HG02840 (cell line): Measurements from ENCODE around the gene TXNDC15.
"Not testable (repeated sequence)": the region's sequence is repeated elsewhere in the genome, so short reads cannot be mapped to it uniquely, and the experiment has no call there.

Experiments used
- ATAC-seq: cut with Tn5 transposase; IDR thresholded peaks from one replicate; pipeline ENCODE4 v1.9.1; 2021; ENCODE audit warnings: mild to moderate bottlenecking, moderate library complexity, moderate number of reproducible peaks; ENCODE audit not compliant: unreplicated experiment, low FRiP score

TXNDC15 gene

GRCh38 chr5:134873987-134874830, at the start of gene TXNDC15:
TXNDC15 (plus strand) TSS chr5:134874371; CDS start chr5:134874428, 57 bp downstream.
- peak; percentile 72 for ATAC-seq

- no peak for ATAC-seq
Observed at GRCh38 chr5:134824681-134825080, 49.5 kb upstream of the TXNDC15 start.

GRCh38 chr5:134825212-134825611, 49.0 kb upstream of the TXNDC15 start:
- no peak for ATAC-seq

GRCh38 chr5:134833340-134834032, 40.7 kb upstream of the TXNDC15 start:
- ATAC-seq: no peak

- no peak for ATAC-seq
Observed at GRCh38 chr5:134835623-134836022, 38.5 kb upstream of the TXNDC15 start.

GRCh38 chr5:134837530-134838181, 36.5 kb upstream of the TXNDC15 start:
- no peak for ATAC-seq

GRCh38 chr5:134838361-134838760, 35.8 kb upstream of the TXNDC15 start:
- not testable (repeated sequence) for ATAC-seq

GRCh38 chr5:134840811-134841210, 33.4 kb upstream of the TXNDC15 start:
- ATAC-seq: no peak

- no peak for ATAC-seq
Observed at GRCh38 chr5:134844252-134844651, 29.9 kb upstream of the TXNDC15 start.

- ATAC-seq: no peak
Observed at GRCh38 chr5:134845335-134845851, 28.8 kb upstream of the TXNDC15 start.

GRCh38 chr5:134845852-134846640, 28.1 kb upstream of the TXNDC15 start, which contains the start of gene C5orf24:
C5orf24 (plus strand) TSS chr5:134845968; CDS start chr5:134854901, 8,933 bp downstream.
- ATAC-seq: peak; percentile 94

- ATAC-seq: no peak
Observed at GRCh38 chr5:134846641-134846960, 27.6 kb upstream of the TXNDC15 start.

GRCh38 chr5:134849434-134849933, 24.7 kb upstream of the TXNDC15 start:
- not testable (repeated sequence) for ATAC-seq

GRCh38 chr5:134851307-134851923, 22.8 kb upstream of the TXNDC15 start:
- ATAC-seq: no peak

GRCh38 chr5:134856465-134856864, 17.7 kb upstream of the TXNDC15 start:
- not testable (repeated sequence) for ATAC-seq

GRCh38 chr5:134857401-134857800, 16.8 kb upstream of the TXNDC15 start:
- ATAC-seq: no peak

GRCh38 chr5:134864707-134865106, 9.5 kb upstream of the TXNDC15 start:
- no peak for ATAC-seq

- no peak for ATAC-seq
Observed at GRCh38 chr5:134873494-134873893, 677 bp upstream of the TXNDC15 start.

- peak; percentile 13 for ATAC-seq
Observed at GRCh38 chr5:134874831-134875655, 872 bp downstream of the TXNDC15 start.
